NCI-H460 (cell line): ENCODE data around the gene PSMC3. TPM values are rescaled to one million over a fixed set of nuclear protein-coding genes. Genes with fewer than 3 reads are reported as not detected.

Experiments
- DNase-seq: peaks from one replicate; pipeline ENCODE4 v3.0.0-alpha.2; 2016; ENCODE audit warnings: low read depth; ENCODE audit errors: extremely low read depth
- small RNA-seq, 2 experiments: library from RNA; depleted of rRNA; stranded (forward); fragments of <200 nt; gene quantifications; one replicate each; pipeline ENCODE3, GENCODE V24; 2014
- total RNA-seq: library from RNA; depleted of rRNA; stranded (reverse); fragments of >200 nt; shearing (Covaris generic); gene quantifications from 2 replicates; pipeline ENCODE4 v1.2.3, GENCODE V29; 2014; rRNA removed

The PSMC3 gene
- total RNA-seq, 1 experiment from 2014 or later: 120 TPM

- no peak for DNase-seq
Measured at GRCh38 chr11:47378010-47378835, 48.0 kb downstream of the PSMC3 start, which contains the start of gene SPI1. Gene SPI1, minus strand, starts transcription at chr11:47378547. Its CDS starts 194 bp downstream, at chr11:47378353.

- no peak for DNase-seq
Measured at GRCh38 chr11:47377571-47378009, 48.6 kb downstream of the PSMC3 start.

- no peak for DNase-seq
Measured at GRCh38 chr11:47376525-47377371, 49.5 kb downstream of the PSMC3 start.

GRCh38 chr11:47376107-47376524 lies 50.1 kb downstream of the PSMC3 start:
- DNase-seq: no peak

GRCh38 chr11:47375546-47376085 lies 50.6 kb downstream of the PSMC3 start:
- no peak for DNase-seq

- DNase-seq: no peak
Measured at GRCh38 chr11:47375020-47375419, 51.2 kb downstream of the PSMC3 start.

- no peak for DNase-seq
Measured at GRCh38 chr11:47374720-47375019, 51.6 kb downstream of the PSMC3 start.

- peak; percentile 54 for DNase-seq
Measured at GRCh38 chr11:47373876-47374719, 52.1 kb downstream of the PSMC3 start.

GRCh38 chr11:47372422-47372821 lies 53.8 kb downstream of the PSMC3 start:
- DNase-seq: no peak

GRCh38 chr11:47369676-47370075 lies 56.6 kb downstream of the PSMC3 start:
- no peak for DNase-seq

Small RNAs within 50 kb of the gene (small RNA-seq; reads per million reads assigned to genes)
- 0 reads per million in 2 experiments for gene MIR4487

Other genes with a start within 250 kb of the PSMC3 start
- 26.5 and 27.9 TPM in 2 replicates for gene ARFGAP2, start 249.6 kb downstream of the PSMC3 start, total RNA-seq
- gene PACSIN3, start 240.0 kb downstream of the PSMC3 start, total RNA-seq: 19.2 and 21.8 TPM in 2 replicates
- gene DDB2, start 211.5 kb downstream of the PSMC3 start, total RNA-seq: 59.1 and 61.7 TPM in 2 replicates
- 13.4 and 15.2 TPM in 2 replicates for gene ACP2, start 177.6 kb downstream of the PSMC3 start, total RNA-seq
- gene NR1H3, start 168.4 kb downstream of the PSMC3 start, total RNA-seq: 8.3 and 8.7 TPM in 2 replicates
- 13.1 and 15.2 TPM in 2 replicates for gene MADD, start 156.3 kb downstream of the PSMC3 start, total RNA-seq
- 0.05 TPM in 1 of 2 replicates, not detected in the other for gene MYBPC3, start 73.7 kb downstream of the PSMC3 start, total RNA-seq
- gene SPI1, start 47.9 kb downstream of the PSMC3 start, total RNA-seq: not detected in 2 replicates
- gene SLC39A13, start 17.8 kb downstream of the PSMC3 start, total RNA-seq: 12.0 and 12.9 TPM in 2 replicates
- gene RAPSN, start 22.7 kb upstream of the PSMC3 start, total RNA-seq: 0.17 TPM in 1 of 2 replicates, not detected in the other
- 60.3 and 74.4 TPM in 2 replicates for gene CELF1, start 126.7 kb upstream of the PSMC3 start, total RNA-seq
- 51.0 and 54.8 TPM in 2 replicates for gene PTPMT1, start 139.2 kb upstream of the PSMC3 start, total RNA-seq
- gene KBTBD4, start 152.5 kb upstream of the PSMC3 start, total RNA-seq: 10.2 and 10.9 TPM in 2 replicates
- gene NDUFS3, start 152.6 kb upstream of the PSMC3 start, total RNA-seq: 41.8 and 46.6 TPM in 2 replicates
- not detected in 2 replicates for gene FAM180B, start 160.2 kb upstream of the PSMC3 start, total RNA-seq
- gene C1QTNF4, start 168.0 kb upstream of the PSMC3 start, total RNA-seq: not detected in 2 replicates
- 66.1 and 72.3 TPM in 2 replicates for gene MTCH2, start 216.1 kb upstream of the PSMC3 start, total RNA-seq